ENCODE results near the gene FAM83D.

DNA sequence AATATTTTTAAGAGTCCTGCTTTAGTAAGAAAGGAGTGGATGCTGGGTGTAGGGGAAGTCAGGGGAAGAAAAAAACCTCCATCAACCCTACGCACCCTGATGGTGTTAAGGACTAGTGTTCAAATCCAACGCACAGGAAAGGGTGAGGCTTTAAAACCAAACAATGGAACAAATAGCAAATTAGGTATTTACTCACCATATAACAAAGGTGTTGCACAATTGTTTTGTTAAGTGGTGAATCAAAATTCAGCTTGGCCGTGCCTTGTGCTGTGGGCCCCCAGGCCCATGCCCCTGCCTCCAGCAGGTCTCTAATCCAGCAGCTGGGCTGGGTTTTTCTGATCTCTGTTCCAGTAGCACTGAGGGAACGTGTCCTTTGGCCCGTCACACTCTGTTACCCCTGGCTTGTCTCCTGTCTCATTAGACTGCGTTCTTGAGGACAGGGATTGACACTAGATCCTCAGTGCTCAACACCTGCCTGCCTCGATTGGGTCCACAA is 11.8 kb downstream of the FAM83D start:
- TF ChIP-seq, protein P1, sequence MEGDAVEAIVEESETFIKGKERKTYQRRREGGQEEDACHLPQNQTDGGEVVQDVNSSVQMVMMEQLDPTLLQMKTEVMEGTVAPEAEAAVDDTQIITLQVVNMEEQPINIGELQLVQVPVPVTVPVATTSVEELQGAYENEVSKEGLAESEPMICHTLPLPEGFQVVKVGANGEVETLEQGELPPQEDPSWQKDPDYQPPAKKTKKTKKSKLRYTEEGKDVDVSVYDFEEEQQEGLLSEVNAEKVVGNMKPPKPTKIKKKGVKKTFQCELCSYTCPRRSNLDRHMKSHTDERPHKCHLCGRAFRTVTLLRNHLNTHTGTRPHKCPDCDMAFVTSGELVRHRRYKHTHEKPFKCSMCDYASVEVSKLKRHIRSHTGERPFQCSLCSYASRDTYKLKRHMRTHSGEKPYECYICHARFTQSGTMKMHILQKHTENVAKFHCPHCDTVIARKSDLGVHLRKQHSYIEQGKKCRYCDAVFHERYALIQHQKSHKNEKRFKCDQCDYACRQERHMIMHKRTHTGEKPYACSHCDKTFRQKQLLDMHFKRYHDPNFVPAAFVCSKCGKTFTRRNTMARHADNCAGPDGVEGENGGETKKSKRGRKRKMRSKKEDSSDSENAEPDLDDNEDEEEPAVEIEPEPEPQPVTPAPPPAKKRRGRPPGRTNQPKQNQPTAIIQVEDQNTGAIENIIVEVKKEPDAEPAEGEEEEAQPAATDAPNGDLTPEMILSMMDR (IDR thresholded peaks at IDR 0.05): no peak
- TF ChIP-seq POLR2A (IDR thresholded peaks at IDR 0.05): no peak
